A673 (cell line): ENCODE data around the gene ZSCAN12.

ENCODE experiments used
- CTCF ChIP-seq: fragments of 300-800, 200-600 bp; sonication (generic); conservative IDR thresholded peaks from 2 replicates; pipeline ENCODE4 v1.5.1; 2017; ENCODE audit warnings: low read depth, mild to moderate bottlenecking, antibody characterized with exemption, low read length, moderate library complexity, mixed read lengths
- EZH2 ChIP-seq: fragments of 200-600 bp; sonication (generic); IDR thresholded peaks from 2 replicates; pipeline ENCODE4 v1.6.1; 2017; ENCODE audit warnings: borderline replicate concordance, low read depth, mild to moderate bottlenecking, mixed read lengths, antibody characterized with exemption, low read length; ENCODE audit not compliant: poor library complexity, severe bottlenecking

- TF ChIP-seq CTCF (no peak), EZH2 (no peak)
Measured at GRCh38 chr6:28408076-28408802, 8.7 kb upstream of the ZSCAN12 start.
